Measurements from ENCODE around the gene PADI3. TPM values are rescaled to one million over a fixed set of nuclear protein-coding genes. Genes with fewer than 3 reads are reported as not detected.

PADI3 gene
- total and polyA plus RNA-seq, 2 of the 4 experiments (the other 2 are of a cell fraction) = not detected

DNA sequence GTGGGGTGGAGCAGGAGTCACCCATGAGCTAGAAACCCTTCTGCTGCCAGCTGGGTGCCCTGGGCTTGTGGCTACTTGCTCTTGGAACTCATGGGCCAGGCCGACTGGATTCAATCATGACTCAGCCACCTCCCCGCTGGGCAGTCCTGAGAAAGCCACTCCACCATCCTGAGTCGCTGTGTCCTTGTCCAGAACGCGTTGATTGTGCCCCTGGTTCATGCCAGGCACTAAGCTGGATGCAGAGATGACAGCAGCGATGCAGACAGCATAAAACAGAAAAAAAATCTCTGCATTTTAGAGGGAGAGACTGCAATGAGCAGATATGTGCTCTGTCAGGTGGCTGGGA lies 33.4 kb upstream of the PADI3 start:
- Histone ChIP-seq H2AK9ac (replicated peaks; ENCODE audit: low read depth, low read length, poor library complexity) (no peak overlapping the region), H3K9ac (ENCODE audit: low read depth, low read length) (no peak overlapping the region), H3K18ac (ENCODE audit: low read depth, low read length) (no peak overlapping the region), H4K8ac (ENCODE audit: low read depth in 2 of 2, low read length in 2 of 2) (no peak overlapping the region), H3K4me2 (ENCODE audit: low read depth, low read length) (no peak overlapping the region), H2BK20ac (ENCODE audit: low read depth, low read length) (no peak overlapping the region), H3K4me1 (ENCODE audit: control insufficient read depth, insufficient read depth, low read length) (peaks cover 10% of the 10 kb centered on the region), H2BK15ac (ENCODE audit: low read depth, low read length) (no peak overlapping the region), H4K20me1 (ENCODE audit: insufficient read depth, low read length) (no peaks in the 10 kb centered on the region), H4K91ac (ENCODE audit: insufficient read depth, low read depth, low read length) (no peak overlapping the region), H3K4ac (ENCODE audit: low read depth, low read length) (no peak overlapping the region; the same call in 1 of the 2 replicates), H3K27ac (ENCODE audit: insufficient read depth, low read length) (no peak overlapping the region), H3K27me3 (ENCODE audit: control insufficient read depth, insufficient read depth, low read length) (peaks cover 25% of the 10 kb centered on the region), H3K4me3 (ENCODE audit: insufficient read depth, low read depth, low read length) (no peak overlapping the region), H3K9me3 (ENCODE audit: control insufficient read depth, insufficient read depth, low read length) (no peaks in the 10 kb centered on the region), H3K79me1 (ENCODE audit: low read depth in 1 of 2, low read length in 2 of 2) (no peaks in the 10 kb centered on the region), H3K36me3 (ENCODE audit: control insufficient read depth, insufficient read depth, low read length) (no peaks in the 10 kb centered on the region), H4K5ac (ENCODE audit: low read depth, low read length) (no peak overlapping the region), H3K9me1 (ENCODE audit: insufficient read depth, low read length) (no peaks in the 10 kb centered on the region; the same call in 1 of the 2 replicates), H3K23ac (ENCODE audit: low read depth, low read length) (no peak overlapping the region), H2AFZ (replicated peaks; ENCODE audit: low read length, poor library complexity) (no peak overlapping the region), H2BK5ac (ENCODE audit: low read depth, low read length, poor library complexity, severe bottlenecking) (no peak overlapping the region), H3K56ac (ENCODE audit: extremely low read depth, insufficient read depth, low read length) (no peak overlapping the region), H2BK120ac (ENCODE audit: low read depth, low read length) (no peak overlapping the region; the same call in 1 of the 2 replicates), H3K14ac (replicated peaks; ENCODE audit: low read depth, low read length) (no peak overlapping the region), H2AK5ac (ENCODE audit: low read depth, low read length) (no peak overlapping the region)
- CTCF ChIA-PET = no interaction called here
- TF ChIP-seq RCOR1 (IDR thresholded peaks at IDR 0.05; ENCODE audit: insufficient replicate concordance, low read length) = no peak
- TF ChIP-seq CEBPB (IDR thresholded peaks at IDR 0.05; ENCODE audit: low read depth, low read length) = no peak
- no peak for TF ChIP-seq BHLHE40 (IDR thresholded peaks at IDR 0.05; ENCODE audit: low read depth, low read length)
- no peak for TF ChIP-seq MAFK (IDR thresholded peaks at IDR 0.05; ENCODE audit: low read depth, low read length)
- no peak for TF ChIP-seq CHD1 (IDR thresholded peaks at IDR 0.05; ENCODE audit: low read depth, low read length)
- TF ChIP-seq, protein P1, sequence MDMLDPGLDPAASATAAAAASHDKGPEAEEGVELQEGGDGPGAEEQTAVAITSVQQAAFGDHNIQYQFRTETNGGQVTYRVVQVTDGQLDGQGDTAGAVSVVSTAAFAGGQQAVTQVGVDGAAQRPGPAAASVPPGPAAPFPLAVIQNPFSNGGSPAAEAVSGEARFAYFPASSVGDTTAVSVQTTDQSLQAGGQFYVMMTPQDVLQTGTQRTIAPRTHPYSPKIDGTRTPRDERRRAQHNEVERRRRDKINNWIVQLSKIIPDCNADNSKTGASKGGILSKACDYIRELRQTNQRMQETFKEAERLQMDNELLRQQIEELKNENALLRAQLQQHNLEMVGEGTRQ (IDR thresholded peaks at IDR 0.05; ENCODE audit: low read depth, low read length) = no peak
- TF ChIP-seq, protein P2, sequence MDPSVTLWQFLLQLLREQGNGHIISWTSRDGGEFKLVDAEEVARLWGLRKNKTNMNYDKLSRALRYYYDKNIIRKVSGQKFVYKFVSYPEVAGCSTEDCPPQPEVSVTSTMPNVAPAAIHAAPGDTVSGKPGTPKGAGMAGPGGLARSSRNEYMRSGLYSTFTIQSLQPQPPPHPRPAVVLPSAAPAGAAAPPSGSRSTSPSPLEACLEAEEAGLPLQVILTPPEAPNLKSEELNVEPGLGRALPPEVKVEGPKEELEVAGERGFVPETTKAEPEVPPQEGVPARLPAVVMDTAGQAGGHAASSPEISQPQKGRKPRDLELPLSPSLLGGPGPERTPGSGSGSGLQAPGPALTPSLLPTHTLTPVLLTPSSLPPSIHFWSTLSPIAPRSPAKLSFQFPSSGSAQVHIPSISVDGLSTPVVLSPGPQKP (IDR thresholded peaks at IDR 0.05; ENCODE audit: borderline replicate concordance, low read depth, low read length) = no peak
- TF ChIP-seq RAD21 (IDR thresholded peaks at IDR 0.05; ENCODE audit: low read length) = no peak
- TF ChIP-seq, protein P3, sequence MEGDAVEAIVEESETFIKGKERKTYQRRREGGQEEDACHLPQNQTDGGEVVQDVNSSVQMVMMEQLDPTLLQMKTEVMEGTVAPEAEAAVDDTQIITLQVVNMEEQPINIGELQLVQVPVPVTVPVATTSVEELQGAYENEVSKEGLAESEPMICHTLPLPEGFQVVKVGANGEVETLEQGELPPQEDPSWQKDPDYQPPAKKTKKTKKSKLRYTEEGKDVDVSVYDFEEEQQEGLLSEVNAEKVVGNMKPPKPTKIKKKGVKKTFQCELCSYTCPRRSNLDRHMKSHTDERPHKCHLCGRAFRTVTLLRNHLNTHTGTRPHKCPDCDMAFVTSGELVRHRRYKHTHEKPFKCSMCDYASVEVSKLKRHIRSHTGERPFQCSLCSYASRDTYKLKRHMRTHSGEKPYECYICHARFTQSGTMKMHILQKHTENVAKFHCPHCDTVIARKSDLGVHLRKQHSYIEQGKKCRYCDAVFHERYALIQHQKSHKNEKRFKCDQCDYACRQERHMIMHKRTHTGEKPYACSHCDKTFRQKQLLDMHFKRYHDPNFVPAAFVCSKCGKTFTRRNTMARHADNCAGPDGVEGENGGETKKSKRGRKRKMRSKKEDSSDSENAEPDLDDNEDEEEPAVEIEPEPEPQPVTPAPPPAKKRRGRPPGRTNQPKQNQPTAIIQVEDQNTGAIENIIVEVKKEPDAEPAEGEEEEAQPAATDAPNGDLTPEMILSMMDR (conservative IDR thresholded peaks at IDR 0.05; ENCODE audit: low read depth, low read length) = no peak
- no peak for TF ChIP-seq SMC3 (IDR thresholded peaks at IDR 0.05; ENCODE audit: low read depth, low read length)
- TF ChIP-seq RFX5 (IDR thresholded peaks at IDR 0.05; ENCODE audit: low read depth, low read length) = no peak
- no peak for TF ChIP-seq FOS (IDR thresholded peaks at IDR 0.05; ENCODE audit: low read depth, low read length)
- no peak for TF ChIP-seq POLR2A (IDR thresholded peaks at IDR 0.05; ENCODE audit: low read depth, low read length)
- no peak for TF ChIP-seq MAZ (IDR thresholded peaks at IDR 0.05; ENCODE audit: borderline replicate concordance, low read depth, low read length)
- TF ChIP-seq NFE2L2 (IDR thresholded peaks at IDR 0.05; ENCODE audit: low read depth, low read length) = no peak
- no peak for TF ChIP-seq MXI1 (IDR thresholded peaks at IDR 0.05; ENCODE audit: borderline replicate concordance, low read depth, low read length)
- POLR2A ChIA-PET (ENCODE audit: unreplicated experiment) = no interaction called here
- no TSS peak for BruUV-seq (replicated peaks)
- ATAC-seq (ENCODE audit: low read depth) = no peak
- in situ Hi-C loops (cut with MboI; ENCODE audit: low sequenced_read_pairs) = no loop called here
- 75% methylated on average over 5 of the region's 6 CpGs; no CpG with 5 or more reads in 1 of the 2 experiments for WGBS, 2 experiments (ENCODE audit: extremely low coverage in 2 of 2, insufficient read length in 1 of 2)
- intact Hi-C loops (cut with micrococcal nuclease) = no loop called here
- dilution Hi-C loops (cut with HindIII; ENCODE audit: low sequenced_read_pairs, unreplicated experiment) = no loop called here
- DNase-seq = no peak
